Stimulated activated CD8-positive, alpha-beta memory T cell treated with anti-CD3 and anti-CD28 coated beads, Interleukin-15, amount 100 ng/mL, for 48 hours (primary cell): Measurements from ENCODE around the gene CTSC.

Source experiments
- DNase-seq, 2 donors: peaks; one replicate each; pipeline ENCODE4 v3.0.0-alpha.2; 2020; ENCODE audit warnings: low read depth in 2 of 2

CTSC gene

DNA sequence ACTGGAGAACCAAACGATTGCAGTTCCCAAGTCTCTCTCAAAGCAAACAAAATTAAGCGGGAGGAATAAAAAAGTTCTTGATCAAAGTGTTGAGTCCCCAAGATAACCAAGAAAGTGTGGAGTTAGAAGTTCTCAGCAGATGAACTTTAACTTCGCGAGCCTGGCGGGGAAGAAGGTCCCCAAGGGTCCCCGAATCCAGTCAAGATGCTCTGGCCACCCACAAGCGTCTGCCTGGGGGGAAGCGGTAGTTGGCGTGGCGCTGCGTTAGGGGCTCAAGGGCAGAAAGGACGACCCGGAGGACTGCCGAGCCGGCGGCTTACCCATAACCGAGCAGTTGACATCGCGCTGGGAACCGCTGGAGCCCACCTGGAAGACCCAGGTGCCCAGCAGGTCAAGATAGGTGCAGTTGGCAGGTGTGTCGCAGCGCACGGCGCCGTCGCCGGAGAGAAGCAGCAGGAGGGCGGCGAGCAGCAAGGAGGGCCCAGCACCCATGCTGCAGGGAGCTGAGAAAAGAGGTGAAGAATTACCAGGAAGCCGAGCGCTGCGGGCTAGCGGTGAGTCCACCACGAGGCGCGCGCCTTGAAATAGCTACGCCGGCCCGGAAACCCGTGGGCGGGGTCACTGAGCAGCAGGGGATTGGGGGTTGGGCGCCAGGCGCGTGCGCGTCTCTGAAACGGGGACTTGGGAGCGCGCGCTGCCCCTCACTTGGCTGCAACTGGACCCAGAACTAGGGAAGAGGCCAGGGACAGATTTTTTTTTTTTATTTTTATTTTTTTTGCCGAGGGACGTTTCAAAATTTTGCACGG lies at the start of gene CTSC:
Gene CTSC, minus strand, starts transcription at position 556 of the 806 bp plus-strand sequence. Its CDS starts 64 bp downstream, at position 492.
- peak; percentile 91 to 95 for DNase-seq

DNA sequence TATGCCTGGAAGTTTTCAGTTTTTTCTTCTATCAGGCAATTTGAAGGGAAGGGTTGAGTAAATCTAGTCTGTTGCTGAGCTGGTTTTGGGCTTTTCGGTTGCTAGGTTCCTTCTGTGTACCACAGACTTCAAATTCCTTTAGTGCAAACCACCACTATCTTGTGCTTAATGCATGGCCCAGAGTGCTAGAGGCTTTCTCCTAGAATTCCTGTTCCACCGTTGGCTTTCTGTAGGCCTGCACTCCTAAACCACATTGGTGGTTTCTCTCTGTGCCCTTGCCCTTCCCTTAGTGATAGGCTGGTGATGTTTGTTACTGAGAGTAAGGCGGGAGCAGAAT lies 47.1 kb upstream of the CTSC start:
- no peak for DNase-seq

DNA sequence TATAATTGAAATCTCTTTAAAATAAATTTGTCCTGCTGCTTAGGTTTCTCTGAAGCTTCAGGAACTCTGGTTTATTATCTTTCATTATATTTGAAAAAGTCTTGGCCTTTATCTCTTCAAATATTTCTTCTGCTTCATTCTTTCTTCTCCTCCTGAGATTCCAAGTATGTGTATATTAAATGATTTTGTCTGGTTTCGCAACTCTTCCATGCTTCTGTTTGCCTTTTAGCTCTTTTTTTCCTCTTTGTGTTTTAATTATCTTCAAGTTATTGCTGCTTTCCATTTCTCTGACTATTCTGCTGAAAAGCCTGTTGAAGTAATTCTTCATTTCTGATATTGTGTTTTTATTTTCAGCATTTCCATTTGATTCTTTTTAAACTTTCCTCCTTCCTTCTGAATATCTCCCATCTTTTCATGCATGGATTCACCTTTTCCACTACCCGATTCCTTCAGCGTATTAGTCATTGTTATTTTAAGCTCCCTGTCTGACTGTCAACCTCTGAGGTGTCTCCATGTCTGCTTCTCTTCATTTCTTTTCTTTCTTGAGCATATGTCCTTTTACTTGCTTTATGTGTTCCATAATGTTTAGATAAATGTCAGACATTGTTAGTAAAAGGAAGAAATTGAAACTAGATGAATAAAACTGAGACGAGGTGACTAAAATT lies 46.6 kb upstream of the CTSC start:
- DNase-seq = no peak

DNA sequence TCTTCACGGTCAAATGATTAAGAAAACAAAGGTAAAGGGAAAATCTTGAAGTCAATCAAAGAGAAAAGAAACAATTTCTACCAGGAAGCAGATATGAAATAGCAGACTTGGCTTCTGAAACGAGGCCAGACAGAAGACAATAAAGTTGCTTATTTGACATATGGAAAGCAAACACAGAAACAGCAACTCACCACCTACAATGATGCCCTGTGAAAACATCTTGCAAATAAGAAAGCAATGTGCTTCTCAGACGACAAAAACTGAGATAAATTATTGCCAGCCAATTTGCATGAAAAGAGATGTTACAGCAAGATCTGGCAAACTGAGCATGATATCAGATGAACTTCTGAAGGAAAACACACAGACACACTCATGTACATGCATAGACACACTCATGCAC lies 45.9 kb upstream of the CTSC start:
- DNase-seq = no peak

DNA sequence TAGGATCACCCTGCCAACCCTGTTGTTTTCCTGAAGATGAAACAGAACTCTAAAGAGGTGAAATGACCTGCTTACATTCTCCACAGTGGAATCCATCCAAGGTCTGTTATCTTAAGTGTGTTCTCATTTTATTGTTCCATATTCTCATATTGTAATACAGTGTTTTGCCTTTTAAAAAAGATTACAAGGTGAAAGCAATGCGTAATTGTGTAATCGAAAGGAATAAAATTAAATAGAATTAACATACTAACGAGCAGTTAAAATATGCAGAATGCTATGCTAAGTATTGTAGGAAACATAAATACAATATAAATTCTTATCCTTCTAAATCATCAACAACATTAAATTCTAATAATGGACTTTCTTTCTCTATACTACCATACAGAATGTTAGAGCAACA lies 41.6 kb upstream of the CTSC start:
- no peak for DNase-seq

DNA sequence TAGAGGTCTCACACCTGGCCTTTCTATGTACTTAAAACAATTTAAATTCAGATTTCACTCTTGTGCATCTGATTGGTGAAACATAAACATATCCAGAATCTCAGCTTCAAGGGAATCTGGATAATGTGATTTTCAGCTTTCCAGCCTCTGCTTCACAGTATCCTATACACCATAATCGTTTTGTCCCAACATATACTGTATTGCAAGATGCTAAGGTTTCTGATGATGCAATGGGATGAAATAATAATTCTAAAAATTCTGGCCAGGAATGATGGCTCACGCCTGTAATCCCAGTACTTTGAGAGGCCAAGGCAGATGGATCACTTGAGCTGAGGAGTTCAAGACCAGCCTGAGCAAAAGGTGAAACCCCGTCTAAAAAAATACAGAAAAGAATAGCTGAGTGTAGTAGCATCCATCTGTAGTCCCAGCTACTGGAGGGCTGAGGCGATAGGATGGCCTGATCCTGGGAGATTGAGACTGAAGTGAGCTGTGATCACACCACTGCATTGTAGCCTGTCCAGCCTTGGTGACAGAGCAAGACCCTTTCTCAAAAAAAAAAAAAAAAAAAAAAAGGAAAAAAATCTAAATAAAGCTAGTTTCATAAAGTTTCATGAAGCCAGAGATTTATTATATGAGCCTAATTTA lies 41.0 kb upstream of the CTSC start:
- DNase-seq = no peak

DNA sequence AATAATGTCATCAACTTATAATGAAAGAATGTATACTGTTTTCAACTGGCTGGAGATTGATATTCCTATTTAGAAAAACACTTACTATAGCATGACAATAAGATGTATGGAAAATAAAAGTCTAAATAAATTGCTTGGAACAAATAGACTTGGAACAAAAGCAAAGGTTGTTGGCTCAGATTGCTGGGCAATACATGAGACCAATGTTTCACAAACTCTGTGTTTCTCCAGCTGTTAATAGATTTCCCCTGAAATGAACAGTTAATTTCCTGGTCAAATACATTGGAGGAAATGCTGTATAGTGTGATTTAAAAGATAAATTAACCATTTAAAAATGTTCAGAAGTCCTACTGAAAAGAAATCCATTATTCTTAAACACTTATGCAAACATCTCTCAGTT lies 40.1 kb upstream of the CTSC start:
- no peak for DNase-seq

DNA sequence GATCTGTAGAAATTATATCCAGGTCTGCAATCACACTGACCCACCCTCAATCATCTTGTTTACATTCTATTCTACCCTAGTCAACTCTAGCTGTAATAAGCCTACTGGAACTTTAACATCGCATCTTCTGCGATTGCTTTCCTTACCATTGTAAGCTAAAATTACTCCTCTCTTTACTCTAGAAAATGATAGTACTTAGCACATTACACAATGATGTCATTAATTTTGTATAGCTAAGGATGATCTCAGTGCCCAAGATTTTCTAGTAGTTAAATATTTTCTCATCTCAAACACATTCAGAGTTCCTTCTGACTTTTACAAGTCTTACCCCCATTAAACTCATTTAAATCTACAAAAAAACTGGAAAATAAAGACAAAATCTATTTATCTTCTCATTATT lies 39.6 kb upstream of the CTSC start:
- no peak for DNase-seq

DNA sequence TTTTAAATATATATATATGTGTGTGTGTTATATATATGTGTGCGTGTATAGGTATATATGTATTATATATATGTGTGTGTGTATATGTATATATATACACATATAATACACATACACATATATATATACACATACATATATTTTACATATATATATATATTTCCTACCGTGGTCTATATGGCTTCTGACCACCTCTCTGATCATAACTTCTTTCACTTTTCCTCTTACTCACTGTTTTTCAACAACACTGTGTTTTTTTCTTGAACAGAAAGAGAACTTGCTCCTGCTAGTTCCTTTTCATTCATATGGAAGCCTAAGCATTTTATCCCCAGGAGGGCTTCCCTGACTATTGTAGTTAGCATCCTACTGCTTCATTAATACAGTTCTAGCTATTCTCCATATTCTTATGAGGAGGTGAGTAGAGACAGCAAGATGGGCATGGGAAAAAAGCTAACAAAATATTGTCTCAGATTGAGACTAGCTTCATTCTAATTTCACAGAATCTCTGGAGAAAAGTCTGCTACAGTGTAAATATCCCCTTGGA lies 38.5 kb upstream of the CTSC start:
- DNase-seq = no peak

DNA sequence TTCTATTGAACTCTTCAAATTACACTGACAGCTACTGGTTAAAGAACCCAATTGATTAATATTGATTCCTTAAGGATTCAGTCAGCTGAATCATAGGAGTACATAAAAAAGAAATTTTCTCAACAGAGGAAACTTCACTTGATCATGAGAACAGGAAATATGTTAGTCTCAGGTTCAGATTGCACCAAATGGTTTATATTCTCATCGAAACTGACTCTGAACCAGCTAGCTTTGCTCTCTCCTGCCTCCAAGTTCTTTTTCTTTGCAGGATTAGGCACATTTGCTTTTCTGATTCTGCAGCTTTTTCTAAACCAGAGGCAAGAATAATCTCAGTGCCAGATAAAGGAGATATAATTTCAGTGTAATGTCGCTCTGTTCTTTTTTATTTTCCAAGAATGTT lies 33.2 kb upstream of the CTSC start:
- no peak for DNase-seq

DNA sequence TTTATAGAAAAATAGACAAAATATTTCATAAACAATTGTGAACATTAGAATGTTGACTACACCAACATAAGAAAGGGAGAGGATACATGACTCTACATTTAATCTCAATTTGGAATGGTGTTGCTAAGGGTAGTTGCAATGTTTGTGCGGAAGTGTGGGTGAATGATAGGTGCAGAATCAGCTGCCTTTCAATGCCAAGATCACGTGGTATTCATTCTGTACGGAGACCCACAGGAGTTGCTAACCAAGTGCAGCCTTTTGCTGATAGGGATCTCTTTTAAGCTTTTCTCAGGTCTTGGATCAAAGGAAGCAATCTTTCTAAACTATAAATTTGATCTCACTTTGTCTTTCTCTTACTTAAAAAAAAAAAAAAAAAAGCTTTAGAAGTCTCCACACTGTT lies 29.8 kb upstream of the CTSC start:
- no peak for DNase-seq

DNA sequence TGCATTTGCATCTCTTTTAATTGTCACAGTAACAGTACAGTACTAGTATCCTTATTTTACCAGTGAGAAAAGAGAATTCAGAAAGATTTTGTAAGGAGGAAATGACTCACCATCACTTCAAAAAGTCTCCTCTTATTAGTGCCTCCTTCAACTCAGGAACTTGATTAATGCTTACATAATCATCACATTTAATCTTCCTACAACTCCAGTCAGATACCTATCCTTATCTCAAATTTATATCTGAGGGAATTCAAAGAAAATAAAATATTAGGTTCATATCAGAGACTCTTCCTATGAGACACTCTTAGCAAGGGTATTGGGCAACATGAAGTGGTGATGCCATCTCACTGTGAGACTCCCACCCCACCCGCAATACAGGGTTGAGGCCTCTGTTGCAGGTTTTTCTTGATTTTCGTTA lies 26.1 kb upstream of the CTSC start:
- peak in 1 of 2 donors; percentile 3 for DNase-seq

DNA sequence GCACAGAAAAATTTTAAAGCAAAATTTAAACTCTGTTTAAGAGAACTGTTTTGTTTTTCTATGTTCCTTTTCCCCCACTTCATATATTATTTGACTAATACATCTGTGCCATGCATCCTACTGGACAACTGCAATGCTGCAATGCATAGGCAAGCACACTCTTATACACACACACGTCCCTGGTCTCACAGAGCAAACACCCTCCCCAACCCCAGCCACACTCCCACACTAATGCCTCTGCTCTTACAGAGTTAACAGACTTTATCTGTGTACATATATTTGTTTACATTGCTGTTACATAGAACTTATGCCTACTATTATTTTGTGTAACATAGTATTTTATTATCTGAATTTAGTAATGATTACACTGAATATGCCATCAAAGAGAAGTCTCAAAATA lies 25.5 kb upstream of the CTSC start:
- DNase-seq = no peak

DNA sequence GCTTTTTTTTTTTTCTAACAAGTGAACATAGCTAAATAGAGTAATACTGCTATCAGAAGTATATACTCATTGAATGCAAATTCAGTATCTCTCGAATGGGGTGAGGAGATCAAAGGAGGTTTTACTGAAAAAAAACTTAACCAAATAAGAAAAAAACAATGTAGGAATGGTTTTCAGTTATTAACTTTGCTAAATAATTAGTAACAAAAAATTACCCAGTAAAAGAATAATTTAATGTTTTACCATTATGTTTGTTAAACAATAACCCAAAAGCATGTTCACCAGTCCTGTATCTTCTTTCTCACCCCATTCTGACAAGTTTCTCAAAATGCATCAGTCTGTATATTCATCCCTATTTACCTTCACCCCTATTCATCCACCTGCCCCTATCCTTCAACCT lies 22.6 kb upstream of the CTSC start:
- no peak for DNase-seq

DNA sequence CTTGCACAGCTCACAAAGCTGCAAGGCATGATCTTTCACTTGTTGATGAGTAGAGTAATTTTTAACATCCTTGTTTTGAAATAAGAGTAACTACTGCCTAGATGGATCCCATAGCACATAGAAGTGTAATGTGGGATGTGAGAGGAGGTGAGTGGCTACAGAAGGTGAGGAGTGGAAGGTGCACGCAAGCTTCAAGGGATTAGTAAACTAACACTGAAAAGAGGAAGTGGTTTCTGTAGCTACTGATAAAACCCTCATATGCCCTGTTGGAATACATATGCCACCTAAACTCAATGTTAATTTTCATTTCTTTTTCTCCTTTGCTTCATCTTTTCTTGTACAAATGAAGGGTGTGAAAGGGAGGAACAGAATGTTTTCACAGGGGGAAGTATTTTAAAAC lies 22.0 kb upstream of the CTSC start:
- no peak for DNase-seq

DNA sequence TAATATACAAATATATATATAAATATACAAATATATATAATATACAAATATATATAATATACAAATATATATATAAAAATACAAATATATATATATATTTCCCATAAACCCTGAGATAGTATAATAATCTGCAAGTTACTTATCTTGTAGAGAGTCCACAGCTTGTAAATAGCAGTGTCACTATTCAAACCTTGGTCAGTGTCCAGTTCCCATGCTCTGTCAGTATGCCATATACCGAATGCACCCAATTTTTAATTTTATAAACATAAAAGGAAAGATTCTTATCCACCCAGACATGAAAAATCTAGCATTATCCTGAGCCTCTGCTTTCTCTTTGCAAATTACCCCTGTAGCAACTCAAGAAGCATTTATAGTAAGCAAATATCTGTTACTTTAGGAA lies 21.6 kb upstream of the CTSC start:
- DNase-seq = no peak

DNA sequence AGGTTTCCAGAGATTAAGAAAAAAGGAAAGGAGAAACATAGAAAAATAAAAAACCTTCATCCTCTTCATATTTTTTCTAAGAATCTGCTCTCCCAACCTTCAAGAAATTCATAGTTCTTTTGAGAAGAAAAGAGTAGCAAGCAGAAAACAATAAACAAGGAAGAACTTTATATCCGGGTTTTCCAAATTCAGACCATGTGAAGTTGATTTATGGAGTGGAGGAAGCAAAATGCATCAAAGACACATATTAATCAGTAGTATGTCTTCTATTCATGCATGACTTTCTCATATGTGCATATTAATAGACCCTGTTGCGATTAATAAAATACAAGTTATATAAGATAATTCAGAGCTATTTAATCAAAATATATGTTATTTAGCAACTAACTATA lies 20.5 kb upstream of the CTSC start:
- no peak for DNase-seq

DNA sequence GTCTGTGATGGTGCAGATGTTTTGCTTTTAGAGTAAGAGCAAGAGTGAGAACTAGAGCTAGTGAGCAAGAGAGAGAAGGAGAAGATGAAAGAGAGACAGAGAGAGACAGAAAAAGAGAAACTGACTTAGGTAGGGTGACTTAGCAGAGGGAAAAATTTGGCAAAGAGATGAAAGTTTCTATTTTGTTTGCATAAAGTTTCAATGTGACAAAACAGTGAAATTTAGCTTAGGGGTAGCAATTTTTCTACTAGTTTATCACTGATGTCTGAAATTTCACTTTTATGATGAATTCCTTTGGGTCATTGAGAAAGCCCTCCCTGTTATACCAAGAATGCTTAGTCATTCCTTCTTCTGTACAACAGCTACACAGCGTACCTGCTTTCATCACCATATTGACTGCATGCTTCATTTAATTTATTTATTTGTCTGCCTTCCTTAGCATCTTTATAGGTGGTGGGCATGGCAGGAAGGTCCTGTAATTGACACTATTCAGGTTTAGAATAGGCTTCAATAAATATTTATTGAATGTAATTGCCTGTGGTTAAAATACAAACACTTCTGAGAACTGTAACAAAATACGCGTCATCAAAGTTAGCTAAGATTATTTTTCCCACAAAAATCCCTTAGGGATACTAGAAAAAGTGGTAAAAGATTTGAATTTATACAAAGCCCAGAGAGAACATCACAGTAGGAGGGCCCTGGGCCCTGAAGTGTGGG lies 19.9 kb upstream of the CTSC start:
- DNase-seq = no peak

DNA sequence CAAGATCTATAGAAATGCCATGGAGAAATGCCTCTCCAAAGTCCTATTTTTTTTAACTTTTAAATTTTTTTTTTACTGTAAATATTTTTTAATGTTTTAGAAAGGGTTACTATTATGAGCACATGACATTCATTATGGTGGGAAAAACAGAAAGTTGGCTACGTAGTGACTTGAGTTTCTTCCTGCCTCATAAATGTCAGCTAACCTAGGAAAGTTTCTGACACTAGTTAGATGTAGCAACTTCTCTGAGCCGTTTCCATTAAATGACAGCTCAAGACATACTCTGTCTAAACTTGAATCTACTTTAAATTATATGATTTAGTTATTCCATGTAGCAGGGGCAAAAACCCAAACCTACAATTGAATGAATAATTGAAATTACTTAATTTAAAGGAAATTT lies 18.4 kb upstream of the CTSC start:
- DNase-seq = no peak

DNA sequence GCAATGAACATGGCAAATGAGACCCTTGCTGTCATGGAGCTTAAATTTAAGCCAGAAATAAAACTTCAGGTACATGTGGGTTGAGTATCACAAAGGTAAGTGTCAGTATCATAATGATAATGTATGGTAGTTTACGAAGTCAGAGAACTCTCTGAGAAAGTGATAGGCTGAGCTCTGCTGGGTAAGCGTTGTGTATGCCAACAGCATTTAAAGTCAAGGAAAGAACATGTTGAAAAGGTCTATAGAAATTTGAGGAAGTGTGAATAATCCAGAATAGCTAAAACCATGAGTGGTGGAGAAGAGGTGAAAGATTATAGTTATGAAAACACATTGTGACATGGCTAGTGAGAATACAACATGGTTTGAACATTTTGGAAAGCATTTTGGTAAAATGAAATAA lies 17.4 kb upstream of the CTSC start:
- no peak for DNase-seq

DNA sequence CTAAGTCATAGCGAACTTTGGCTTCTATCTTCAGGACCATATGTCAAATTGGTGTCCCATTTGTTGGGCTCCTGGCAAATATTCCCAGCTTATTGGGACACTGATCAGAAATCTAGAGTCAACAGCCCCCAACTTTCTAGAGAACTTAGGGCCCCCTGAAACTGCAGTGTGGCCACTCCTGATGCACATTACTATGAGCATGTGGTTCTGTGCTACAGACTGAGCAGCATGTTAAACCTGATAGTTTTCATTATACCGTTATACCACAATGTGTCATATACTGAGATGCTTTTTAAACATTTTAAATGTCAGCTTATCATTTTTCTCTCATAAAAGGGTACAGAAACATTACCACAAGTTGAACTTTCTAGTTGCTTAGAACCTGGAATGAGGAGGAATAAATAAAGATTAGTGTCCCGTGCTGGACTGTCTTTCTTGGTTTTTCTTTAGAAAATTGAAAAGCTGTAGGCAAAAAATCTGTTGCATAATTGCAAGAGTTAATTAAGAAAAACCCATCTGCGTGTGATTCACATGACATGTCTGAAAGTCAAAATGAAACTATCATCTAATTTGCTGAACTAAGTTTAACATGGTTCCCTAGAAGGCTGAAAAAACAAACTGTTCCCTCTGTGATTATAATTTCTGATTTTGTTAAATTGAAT lies 16.4 kb upstream of the CTSC start:
- DNase-seq = no peak

DNA sequence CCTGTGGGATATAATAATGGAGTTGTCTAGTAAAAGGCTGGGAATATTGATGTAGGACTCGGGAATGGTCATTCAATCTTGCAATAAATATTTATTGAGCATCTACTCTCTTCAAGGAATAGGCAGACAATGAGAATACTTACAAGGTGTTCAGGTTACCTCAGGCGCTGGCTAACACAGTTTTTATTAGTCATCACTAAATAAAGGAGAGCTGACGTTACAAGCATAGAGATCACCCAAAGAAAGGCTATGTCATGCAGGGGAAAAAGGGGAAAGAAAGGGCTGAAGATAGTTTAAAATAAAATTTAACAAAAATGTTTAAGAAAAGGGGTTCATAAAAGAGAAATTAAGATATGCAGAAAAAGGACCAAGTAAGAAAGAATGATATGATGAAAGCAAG lies 15.8 kb upstream of the CTSC start:
- DNase-seq = no peak
